Stimulated activated CD4-positive, alpha-beta T cell treated with anti-CD3 and anti-CD28 coated beads, Interleukin-1b, Interleukin-23, amount 100 ng/mL, for 24 hours (primary cell): ENCODE measurements around the gene DIPK2B.

Source experiments
- DNase-seq, 4 experiments: peaks; one replicate each; pipeline ENCODE4 v3.0.0-alpha.2; 2020; ENCODE audit warnings: low read depth in 4 of 4, low spot score in 1 of 4

Gene DIPK2B

GRCh38 chrX:45200741-45201234, at the start of gene DIPK2B:
TSS of gene DIPK2B (minus strand) at chrX:45200876. CDS start at chrX:45200826, 50 bp downstream.
- DNase-seq: no peak

DNA sequence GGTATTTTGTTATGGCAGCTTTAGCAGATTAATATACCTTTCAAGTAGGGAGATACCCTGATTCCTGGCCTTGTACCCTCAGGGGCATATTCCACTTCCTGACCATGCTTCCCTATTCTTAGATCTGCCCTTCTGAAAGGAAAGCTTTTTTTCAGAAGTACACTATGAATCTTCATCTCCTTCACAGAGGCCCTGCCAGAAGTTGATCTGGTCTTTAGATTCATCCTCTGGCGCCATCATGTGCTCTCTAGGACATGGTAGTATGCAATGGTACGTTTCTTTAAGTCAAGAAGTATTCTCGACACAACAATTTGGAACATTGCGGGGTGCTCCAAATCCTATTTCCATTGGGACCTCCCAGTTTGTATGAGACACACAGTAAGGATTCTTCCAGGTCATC, 39.6 kb upstream of the DIPK2B start:
- no peak for DNase-seq

- DNase-seq: no peak
Measured at GRCh38 chrX:45238489-45238888, 37.8 kb upstream of the DIPK2B start.

GRCh38 chrX:45233531-45233930, 32.9 kb upstream of the DIPK2B start:
- no peak for DNase-seq

DNA sequence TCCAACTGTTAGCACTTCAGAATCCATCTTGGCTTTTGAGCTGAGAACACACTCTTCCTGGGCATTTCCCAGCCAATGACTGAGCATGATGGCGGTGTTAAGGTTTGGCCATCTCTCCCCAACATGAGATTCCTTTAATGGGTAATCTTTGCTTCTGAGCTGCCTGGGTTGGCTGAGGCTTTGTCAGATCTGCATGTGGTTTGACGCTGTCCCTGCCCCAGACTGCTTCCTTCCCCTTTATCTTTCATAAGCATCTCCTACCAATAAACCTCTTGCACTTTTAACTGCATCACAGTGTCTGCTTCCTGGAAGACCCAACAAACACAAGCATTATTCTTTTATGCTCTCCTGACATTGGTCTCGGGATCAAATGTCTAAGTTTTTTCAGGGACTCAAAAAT, 31.5 kb upstream of the DIPK2B start:
- DNase-seq: no peak

GRCh38 chrX:45230410-45230809, 29.7 kb upstream of the DIPK2B start:
- DNase-seq: no peak

DNA sequence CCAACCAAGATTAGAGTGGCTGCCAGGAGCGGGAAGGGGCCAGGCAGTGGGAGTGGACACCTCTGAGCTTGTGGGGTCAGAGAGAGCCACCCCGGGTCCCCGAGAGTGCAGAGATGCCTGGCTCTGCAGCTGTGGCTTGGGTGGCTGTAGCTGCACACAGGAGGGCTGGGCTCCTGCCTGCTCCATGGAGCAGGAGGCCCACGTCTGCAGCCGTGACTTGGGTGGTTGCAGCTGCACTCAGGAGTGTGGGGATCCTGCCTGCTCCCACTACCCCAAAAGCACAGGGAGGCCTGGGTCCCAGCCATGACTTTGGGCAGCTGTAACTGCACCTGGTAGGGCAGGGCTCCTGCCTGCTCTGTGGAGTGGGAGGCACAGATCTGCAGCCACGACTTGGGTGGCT, 28.7 kb upstream of the DIPK2B start:
- DNase-seq: no peak

GRCh38 chrX:45228126-45228525, 27.4 kb upstream of the DIPK2B start:
- no peak for DNase-seq

- no peak for DNase-seq
Measured at GRCh38 chrX:45208121-45208856, 7.6 kb upstream of the DIPK2B start.

GRCh38 chrX:45202171-45202570, 1.5 kb upstream of the DIPK2B start:
- DNase-seq: no peak

DNA sequence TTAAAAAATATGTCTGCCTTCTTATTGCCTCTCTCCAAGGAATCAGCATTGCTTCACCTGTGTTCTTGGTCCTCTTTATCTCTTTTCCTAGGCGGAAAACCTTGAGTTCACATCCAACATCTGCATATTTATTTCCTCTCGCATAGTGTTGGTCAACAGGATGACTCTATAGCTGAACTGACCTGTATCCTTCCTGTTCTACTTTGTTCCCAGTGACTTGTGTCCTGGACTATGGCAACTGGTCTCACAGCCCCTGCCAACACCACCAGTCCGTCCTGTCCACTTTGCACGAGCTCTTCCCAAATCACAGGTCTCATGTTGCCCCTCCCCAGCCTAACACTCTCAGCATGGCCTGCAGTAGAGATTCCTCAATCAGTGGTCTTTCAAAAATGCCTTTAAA, 2.0 kb downstream of the DIPK2B start:
- DNase-seq: no peak

- DNase-seq: no peak
Measured at GRCh38 chrX:45198301-45198700, 2.4 kb downstream of the DIPK2B start.

- no peak for DNase-seq
Measured at GRCh38 chrX:45196701-45197100, 4.0 kb downstream of the DIPK2B start.

DNA sequence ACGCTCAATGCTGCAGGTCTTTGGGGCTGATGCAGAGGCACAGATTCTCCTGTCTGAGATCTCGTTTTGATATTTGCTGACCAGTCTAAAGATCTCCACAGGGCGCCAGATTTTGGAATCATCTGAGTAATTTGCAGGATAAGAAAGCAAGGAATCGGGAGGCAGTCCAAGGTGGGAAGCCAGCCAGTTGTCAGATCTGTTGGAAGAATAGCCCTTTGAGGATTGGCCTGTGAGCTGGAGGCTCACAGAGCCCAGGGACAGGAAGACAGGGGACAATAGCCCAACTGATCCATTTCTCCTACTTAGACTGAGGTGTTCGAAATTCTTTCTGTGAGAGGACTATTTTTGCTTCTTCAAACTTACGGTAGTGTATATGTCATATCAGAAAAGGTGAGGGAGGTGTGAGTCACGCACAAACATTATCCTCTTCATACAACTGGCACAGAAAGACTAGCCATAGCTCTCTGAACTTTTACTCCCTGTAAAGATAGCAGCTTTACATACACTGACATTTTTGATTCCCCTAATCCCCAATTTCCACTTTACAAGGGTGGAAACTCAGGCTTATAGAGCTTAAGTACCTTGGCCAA, 8.8 kb downstream of the DIPK2B start:
- DNase-seq: no peak

DNA sequence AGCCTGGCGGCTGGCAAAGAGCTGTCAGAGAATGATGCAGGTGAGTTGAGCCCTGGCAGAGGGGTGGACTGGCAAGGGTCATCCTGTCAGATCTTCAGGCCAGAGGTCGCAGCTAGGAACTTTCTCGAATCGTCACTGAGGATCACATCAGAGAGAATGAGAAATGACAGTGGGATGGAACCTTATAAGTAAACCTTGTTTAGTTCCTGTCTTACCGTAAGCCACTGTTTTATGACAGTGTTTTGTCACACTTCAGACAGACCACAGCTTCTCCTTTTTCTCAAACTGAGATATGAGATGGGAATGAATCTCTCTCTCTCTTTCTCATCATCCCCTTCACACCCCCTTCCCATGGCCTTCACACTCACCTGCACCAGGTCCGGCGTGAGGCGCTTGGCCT, 9.3 kb downstream of the DIPK2B start:
- no peak for DNase-seq

- DNase-seq: no peak
Measured at GRCh38 chrX:45187731-45188130, 12.9 kb downstream of the DIPK2B start.

DNA sequence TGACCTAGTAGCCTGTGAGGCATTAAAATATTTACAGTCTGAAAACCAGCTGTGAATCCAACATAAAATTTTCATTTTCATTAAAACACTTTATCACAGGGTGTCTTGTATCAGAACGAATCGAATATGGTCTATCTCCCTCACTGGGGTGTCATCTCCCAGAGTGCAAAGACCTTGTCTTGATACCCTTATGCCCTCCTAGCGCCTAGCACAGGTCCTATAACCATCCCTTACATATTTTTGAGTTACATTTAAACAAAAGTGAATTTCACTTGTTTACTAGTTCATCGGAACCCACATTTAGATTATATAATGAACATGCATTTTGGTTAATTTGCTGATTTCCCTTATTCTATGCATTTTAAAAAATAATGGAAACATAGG, 14.0 kb downstream of the DIPK2B start:
- DNase-seq: no peak

DNA sequence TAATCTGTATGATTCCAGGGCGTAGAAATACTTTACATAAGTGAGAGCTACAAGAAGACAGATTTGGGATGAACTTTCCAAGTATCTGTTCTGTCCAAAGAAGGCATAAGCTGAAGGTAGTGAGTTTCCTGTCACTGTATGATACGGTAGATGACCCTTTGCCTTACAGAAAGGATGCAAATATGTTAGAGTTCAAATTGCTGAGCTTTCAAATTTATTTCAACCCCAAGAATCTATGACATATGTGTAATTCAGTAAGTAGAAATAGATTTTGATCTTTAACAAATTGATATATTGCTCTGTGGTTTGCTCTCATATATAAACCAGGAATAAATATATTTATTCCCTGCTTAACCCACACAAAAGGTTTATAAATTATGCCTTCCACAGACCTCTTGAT, 16.5 kb downstream of the DIPK2B start:
- DNase-seq: no peak

DNA sequence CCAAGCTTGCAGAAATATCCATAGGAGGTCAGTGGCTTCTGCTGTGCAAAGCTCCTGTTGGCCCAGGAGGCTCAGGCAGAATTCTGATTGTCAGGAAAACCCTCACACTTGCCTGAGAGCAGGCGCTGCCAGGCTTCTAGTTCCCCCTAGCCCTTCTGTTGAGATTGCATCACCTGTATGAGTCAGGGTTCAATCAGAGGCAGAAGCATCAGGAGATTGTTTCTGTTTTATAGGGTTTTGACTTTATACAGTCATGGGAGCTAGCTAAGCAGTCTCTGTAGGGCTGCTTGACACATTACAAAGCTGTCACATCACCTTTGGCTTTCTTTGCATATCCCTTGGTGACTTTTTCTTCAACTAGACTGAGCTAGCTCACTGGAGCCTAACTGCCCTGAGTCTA, 27.8 kb downstream of the DIPK2B start:
- DNase-seq: no peak

- DNase-seq: no peak
Measured at GRCh38 chrX:45166781-45167180, 33.9 kb downstream of the DIPK2B start.

- no peak for DNase-seq
Measured at GRCh38 chrX:45165726-45166125, 35.0 kb downstream of the DIPK2B start.

GRCh38 chrX:45164995-45165394, 35.7 kb downstream of the DIPK2B start:
- DNase-seq: no peak
